GM19467 (cell line): ENCODE data around the gene ADGRD1.

Source experiments
- ATAC-seq: cut with Tn5 transposase; IDR thresholded peaks from one replicate; pipeline ENCODE4 v1.9.1; 2021; ENCODE audit warnings: mild to moderate bottlenecking, moderate library complexity; ENCODE audit not compliant: unreplicated experiment

The ADGRD1 gene

GRCh38 chr12:131097202-131098177 lies 143.8 kb downstream of the ADGRD1 start:
- no peak for ATAC-seq

- no peak for ATAC-seq
Measured at GRCh38 chr12:131098178-131098981, 144.7 kb downstream of the ADGRD1 start.

- ATAC-seq: no peak
Measured at GRCh38 chr12:131100031-131100674, 146.4 kb downstream of the ADGRD1 start.

GRCh38 chr12:131101006-131101405 lies 147.3 kb downstream of the ADGRD1 start:
- ATAC-seq: no peak

- ATAC-seq: peak; percentile 65
Measured at GRCh38 chr12:131101703-131102492, 148.2 kb downstream of the ADGRD1 start.

- ATAC-seq: no peak
Measured at GRCh38 chr12:131102493-131102931, 148.8 kb downstream of the ADGRD1 start.

- ATAC-seq: no peak
Measured at GRCh38 chr12:131102991-131103668, 149.4 kb downstream of the ADGRD1 start.

- ATAC-seq: no peak
Measured at GRCh38 chr12:131103669-131104462, 150.2 kb downstream of the ADGRD1 start.

- peak; percentile 75 for ATAC-seq
Measured at GRCh38 chr12:131104463-131105350, 151.0 kb downstream of the ADGRD1 start.

GRCh38 chr12:131105351-131105735 lies 151.6 kb downstream of the ADGRD1 start:
- no peak for ATAC-seq

GRCh38 chr12:131105736-131106348 lies 152.1 kb downstream of the ADGRD1 start:
- ATAC-seq: no peak

- ATAC-seq: no peak
Measured at GRCh38 chr12:131106349-131106941, 152.7 kb downstream of the ADGRD1 start.

GRCh38 chr12:131108177-131108955 lies 154.7 kb downstream of the ADGRD1 start:
- no peak for ATAC-seq

- no peak for ATAC-seq
Measured at GRCh38 chr12:131111446-131111845, 157.7 kb downstream of the ADGRD1 start.

GRCh38 chr12:131112021-131112420 lies 158.3 kb downstream of the ADGRD1 start:
- ATAC-seq: no peak

- ATAC-seq: no peak
Measured at GRCh38 chr12:131112700-131113290, 159.1 kb downstream of the ADGRD1 start.
